ENCODE results near the gene ISCU.

DNA sequence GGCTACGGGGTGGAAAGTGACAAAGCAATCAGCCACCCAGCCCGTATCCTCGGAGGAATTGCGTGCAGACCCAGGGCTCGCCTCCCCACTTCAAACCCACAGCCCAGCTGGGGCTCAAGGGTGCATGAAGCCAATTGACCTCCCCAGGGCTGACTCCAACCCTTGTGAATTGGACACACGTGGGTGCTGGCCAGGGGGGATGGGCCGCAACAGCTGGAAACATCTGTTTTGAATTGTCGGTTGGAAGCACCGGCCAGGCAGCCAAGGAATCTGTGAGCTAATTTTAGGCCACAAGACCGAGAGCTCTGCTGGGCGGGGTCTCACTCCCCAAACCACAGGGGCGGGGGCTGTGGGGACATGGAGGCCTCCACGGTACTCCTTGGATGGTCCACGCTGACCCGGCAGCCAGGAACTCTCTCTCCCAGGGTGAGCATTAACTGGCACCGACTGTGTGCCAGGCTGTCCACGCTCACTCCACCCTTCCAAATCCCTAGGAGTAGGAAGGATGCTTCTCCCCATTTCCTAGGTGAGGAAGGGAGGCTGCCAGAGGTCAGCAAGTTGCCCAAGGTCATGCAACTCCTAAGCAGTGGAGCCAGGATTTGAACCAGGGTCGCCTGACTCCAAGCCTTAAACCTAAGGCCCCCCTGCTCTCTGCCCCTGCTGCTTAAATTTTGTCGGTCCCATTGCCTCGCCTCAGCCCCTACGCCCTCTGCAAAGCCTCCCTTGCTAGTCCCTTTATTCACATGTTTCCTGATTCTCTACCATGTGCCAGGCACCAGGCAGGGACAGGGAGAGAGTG lies 47.3 kb downstream of the ISCU start:
- TF ChIP-seq, protein P1, sequence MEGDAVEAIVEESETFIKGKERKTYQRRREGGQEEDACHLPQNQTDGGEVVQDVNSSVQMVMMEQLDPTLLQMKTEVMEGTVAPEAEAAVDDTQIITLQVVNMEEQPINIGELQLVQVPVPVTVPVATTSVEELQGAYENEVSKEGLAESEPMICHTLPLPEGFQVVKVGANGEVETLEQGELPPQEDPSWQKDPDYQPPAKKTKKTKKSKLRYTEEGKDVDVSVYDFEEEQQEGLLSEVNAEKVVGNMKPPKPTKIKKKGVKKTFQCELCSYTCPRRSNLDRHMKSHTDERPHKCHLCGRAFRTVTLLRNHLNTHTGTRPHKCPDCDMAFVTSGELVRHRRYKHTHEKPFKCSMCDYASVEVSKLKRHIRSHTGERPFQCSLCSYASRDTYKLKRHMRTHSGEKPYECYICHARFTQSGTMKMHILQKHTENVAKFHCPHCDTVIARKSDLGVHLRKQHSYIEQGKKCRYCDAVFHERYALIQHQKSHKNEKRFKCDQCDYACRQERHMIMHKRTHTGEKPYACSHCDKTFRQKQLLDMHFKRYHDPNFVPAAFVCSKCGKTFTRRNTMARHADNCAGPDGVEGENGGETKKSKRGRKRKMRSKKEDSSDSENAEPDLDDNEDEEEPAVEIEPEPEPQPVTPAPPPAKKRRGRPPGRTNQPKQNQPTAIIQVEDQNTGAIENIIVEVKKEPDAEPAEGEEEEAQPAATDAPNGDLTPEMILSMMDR (IDR thresholded peaks at IDR 0.05; ENCODE audit: extremely low read depth in 1 of 2, insufficient read depth in 1 of 2, low read depth in 1 of 2, low read length in 2 of 2), result no peak
- TF ChIP-seq POLR2A (IDR thresholded peaks at IDR 0.05; ENCODE audit: low read depth, low read length) (no peak), POLR2AphosphoS5 (IDR thresholded peaks at IDR 0.05; ENCODE audit: insufficient read depth, low read depth, low read length) (no peak), EZH2 (IDR thresholded peaks at IDR 0.05; ENCODE audit: borderline replicate concordance, low read depth, low read length, severe bottlenecking) (no peak), FOS (IDR thresholded peaks at IDR 0.05; ENCODE audit: borderline replicate concordance, insufficient read depth, low read length) (no peak), JUN (IDR thresholded peaks at IDR 0.05; ENCODE audit: borderline replicate concordance, insufficient read depth, insufficient read length, low read depth) (no peak), MYC (IDR thresholded peaks at IDR 0.05; ENCODE audit: low read depth, low read length) (no peak), GATA2 (IDR thresholded peaks at IDR 0.05; ENCODE audit: insufficient read depth, insufficient read length, low read depth, low read length) (no peak)
- TF ChIP-seq, protein P2, sequence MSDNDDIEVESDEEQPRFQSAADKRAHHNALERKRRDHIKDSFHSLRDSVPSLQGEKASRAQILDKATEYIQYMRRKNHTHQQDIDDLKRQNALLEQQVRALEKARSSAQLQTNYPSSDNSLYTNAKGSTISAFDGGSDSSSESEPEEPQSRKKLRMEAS (IDR thresholded peaks at IDR 0.05; ENCODE audit: insufficient read depth, insufficient read length), result no peak
